ENCODE data around the gene RNF135.

The RNF135 gene

DNA sequence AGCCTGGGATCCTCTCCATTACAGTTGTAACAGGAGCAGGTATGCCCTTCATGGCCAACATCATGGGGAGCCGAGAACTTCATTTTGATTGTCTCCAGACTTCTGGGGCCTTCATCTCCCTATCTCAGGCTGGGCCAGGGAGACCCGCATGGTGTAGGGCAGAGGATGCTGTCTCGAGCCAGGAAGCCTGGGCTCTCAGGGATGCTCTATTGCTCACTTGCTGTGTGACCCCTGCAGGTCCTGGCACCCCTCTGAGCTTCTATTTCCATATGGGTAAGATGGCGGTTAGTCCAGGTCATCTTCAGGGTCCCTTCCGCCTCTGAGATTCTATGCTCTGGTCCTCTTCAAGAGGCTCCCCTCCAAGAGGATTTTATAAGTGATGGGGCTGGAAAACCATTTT is 20.6 kb upstream of the RNF135 start:
- TF ChIP-seq GATA2 (IDR thresholded peaks at IDR 0.05; ENCODE audit: low read depth, low read length) (no peak), GATA3 (IDR thresholded peaks at IDR 0.05; ENCODE audit: low read depth, low read length) (no peak)

DNA sequence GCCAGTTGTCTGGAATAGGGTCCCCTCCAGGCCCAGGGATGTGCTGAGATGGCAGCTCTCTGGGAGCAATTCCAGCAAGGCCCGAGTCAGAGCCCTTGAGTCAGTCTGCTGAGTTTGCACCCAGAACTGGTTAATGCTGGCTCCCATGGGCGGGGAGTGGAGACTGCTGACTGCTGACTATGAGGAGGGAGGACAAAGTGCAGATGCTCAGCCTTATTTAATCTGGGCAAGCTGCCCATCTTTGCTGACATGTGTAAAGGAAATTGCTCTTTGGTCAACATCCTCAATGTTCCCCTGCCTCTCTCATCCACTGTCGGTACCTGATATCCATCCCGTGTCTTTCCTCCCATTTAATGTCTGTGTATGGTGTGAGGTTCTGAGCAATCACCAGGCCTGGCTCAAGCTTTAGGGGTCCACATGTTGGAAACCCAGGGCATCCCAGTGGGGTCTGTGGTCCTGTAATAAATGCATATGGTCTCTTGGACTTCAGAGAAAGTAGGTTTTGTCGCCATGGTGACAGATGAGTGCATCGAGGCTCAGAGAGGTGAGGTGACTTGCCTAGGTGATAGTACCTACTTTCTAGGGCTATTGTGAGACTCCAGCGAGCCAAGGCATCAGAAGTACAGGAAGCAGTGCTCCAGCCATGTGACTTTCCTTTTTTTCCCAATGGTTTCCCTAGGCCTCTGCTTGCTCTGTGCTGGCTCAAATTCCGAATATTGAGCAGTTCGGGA is 20.0 kb upstream of the RNF135 start:
- TF ChIP-seq GATA3 (IDR thresholded peaks at IDR 0.05; ENCODE audit: low read depth, low read length) (no peak), GATA2 (IDR thresholded peaks at IDR 0.05; ENCODE audit: low read depth, low read length) (peak; percentile 59)

DNA sequence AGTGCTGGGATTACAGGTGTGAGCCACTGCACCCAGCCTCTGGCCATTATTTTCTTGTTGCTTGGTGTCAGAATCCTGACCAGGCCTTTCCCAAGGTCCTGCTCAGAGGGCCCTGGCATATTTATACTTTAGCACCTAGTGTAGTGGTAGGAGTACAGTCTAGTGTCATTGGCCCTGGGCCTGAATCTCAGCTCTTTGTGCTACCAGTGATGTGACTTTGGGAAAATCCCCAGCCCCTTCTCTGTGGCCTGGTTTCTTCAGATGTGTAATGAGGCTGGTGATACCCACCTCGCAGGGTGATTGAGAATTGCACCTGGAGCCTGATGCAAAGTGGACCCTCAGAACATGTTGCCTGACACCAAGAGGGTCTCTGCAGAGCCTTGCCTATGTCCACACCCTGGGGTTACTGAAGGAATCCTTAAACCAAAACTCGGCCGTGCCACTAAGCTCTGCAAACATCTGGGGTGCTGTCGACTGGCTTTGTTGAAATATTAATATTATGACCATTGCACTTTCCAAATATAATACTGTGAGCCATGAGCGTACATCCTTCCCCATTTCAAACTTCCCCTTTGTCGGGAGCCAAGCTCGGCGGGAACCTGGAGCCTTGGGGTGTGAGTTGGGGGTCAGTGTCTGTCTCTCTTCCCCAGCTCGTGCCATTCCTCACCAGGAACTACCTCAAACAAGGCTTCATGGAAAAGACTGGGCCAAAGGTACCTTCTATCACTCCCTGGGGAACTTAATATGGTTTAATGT is 18.0 kb upstream of the RNF135 start:
- TF ChIP-seq GATA3 (IDR thresholded peaks at IDR 0.05; ENCODE audit: low read depth, low read length) = no peak
- TF ChIP-seq GATA2 (IDR thresholded peaks at IDR 0.05; ENCODE audit: low read depth, low read length) = no peak

DNA sequence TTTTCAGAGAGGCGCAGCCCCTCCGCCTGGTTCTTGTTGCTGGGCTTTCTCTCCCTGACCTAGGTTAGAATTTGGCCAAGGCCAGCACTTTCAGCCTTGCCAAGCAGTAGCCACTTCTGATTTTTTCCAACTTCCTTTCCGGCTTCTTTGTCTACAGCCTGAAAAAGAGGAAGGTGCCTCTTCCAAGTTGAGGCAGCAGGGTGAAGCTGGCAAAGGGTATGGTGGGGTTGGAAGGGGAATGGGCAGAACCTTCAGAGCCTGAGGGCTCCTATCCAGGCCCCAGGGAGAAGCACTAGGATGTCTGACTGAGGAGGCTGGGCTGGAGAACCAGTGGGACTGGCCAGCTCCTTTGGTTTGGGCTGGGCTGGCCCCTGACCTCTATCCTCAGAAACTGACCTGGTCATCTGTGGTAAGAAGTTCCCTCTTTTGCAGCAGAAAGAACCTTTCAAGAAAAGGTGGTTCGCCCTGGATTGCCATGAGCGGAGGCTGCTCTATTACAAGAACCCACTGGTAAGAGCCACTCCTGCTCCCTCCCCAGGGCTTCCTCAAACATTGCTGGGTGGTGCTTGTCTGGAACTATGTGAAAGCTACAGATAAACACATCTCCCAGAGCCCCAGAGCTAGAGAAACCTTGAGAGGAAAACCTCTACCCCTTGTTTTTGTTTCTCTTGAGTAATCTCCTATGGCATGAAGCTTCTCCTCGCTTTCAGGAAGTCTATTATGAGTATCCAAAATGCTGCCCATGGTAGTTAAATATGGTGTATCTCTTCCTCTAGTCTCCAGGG is 16.6 kb upstream of the RNF135 start:
- TF ChIP-seq GATA3 (IDR thresholded peaks at IDR 0.05; ENCODE audit: low read depth, low read length) = no peak
- TF ChIP-seq GATA2 (IDR thresholded peaks at IDR 0.05; ENCODE audit: low read depth, low read length) = no peak

DNA sequence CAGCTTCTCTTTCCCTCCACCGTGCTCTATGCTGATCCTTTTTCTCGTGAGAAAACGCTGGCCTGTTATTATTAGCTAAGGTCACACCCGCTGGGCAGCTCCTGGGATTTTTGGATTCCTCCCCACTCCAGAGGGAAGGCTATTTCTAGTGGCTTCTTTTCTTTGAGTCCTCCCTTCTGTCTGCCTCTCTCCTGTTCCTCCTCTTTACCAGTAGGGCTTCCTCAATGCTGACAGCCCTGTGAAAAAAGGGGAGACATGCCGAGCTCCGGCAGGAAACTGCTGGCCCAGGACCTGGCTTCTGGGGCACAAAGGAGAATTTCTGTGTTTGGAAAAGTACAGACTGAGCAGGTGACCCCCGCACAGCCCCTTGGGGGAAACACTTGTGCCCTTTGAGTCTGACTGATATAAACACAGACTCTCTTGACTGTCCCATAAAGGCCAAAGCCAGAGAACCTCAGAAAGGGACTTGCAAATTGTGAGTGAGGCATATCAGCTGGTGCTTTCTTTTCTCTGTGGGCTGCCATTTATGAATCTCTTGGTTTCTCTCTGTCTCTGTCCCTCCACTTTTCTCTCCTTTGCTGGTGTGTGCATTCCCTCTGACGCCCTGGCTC is 14.0 kb upstream of the RNF135 start:
- TF ChIP-seq GATA3 (IDR thresholded peaks at IDR 0.05; ENCODE audit: low read depth, low read length) = no peak
- no peak for TF ChIP-seq GATA2 (IDR thresholded peaks at IDR 0.05; ENCODE audit: low read depth, low read length)

DNA sequence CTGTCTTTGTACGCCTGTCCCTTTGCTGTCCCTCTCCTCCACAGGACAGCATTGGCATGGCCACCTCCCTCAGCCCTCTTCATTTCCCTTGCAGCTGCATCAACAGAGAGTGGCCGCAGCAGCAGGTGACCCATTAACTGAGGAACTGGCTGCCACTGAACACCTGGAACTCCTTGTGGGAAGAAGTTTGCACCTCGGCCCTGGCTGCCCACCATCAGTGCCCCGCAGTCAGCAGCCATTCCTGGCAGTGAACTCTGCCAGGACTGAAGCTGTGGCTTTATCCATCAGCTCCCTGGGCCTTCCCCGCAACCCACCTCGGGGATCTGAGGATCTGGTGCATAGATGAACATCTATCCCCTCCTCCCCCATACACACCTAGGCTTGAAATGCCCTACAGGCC is 13.1 kb upstream of the RNF135 start:
- TF ChIP-seq GATA2 (IDR thresholded peaks at IDR 0.05; ENCODE audit: low read depth, low read length) (no peak), GATA3 (IDR thresholded peaks at IDR 0.05; ENCODE audit: low read depth, low read length) (no peak)

DNA sequence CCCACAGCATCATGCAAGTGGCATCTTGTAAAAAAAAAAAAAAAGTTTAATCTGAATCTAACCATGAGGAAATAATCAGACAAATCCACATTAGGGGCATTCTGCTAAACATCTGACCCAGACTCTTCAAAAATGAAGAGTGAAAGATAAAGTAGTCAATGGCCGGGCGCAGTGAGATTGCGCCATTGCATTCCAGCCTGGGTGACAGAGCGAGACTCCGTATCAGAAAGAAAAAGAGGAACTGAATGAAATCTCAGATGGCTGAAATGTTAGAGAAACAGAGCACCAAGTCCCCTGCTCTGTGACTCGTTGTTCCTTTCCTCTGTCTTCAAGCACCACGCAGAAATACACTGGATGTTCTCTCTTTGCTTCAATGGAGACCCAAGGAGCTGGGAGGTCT is 12.7 kb upstream of the RNF135 start:
- TF ChIP-seq GATA3 (IDR thresholded peaks at IDR 0.05; ENCODE audit: low read depth, low read length) (no peak), GATA2 (IDR thresholded peaks at IDR 0.05; ENCODE audit: low read depth, low read length) (no peak)

DNA sequence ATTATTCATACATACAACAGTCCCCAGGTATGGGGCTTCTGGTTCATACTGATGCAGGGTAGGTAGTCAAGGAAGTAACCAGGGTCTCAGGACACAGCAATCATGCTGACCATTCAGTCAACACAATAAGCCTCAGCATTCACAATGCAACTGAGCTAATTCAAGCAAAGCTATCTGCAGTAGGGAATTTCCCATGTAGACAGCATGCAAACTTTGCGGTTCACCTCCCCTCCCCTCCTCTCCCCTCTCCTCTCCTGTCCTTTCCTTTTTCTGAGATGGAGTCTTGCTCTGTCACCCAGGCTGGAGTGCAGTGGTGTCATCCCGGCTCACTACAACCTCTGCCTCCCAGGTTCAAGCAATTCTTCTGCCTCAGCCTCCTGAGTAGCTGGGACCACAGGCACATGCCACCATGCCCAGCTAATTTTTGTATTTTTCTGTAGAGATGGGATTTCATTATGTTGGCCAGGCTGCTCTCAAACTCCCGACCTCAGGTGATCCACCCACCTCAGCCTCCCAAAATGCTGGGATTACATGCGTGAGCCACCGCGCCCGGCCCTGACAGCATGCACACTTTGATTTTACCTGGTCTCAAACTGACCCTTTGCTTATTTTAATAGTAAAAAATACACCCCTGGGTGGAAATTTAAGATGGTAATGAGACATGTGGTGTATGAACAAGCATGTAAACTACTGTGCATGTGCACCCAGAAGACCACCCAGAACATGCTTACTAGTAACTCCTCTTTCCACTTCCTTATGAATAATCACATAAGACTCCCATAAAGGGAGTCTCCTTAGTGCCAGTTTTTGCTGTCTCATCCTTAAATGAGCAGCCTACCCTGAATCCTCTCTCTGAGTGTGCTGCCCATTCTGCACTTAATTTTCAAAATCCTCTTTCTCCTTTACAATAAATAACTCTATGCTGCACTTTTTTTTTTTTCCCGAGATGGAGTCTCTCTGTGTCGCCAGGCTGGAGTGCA is 9.3 kb upstream of the RNF135 start:
- TF ChIP-seq GATA3 (IDR thresholded peaks at IDR 0.05; ENCODE audit: low read depth, low read length) = no peak
- TF ChIP-seq GATA2 (IDR thresholded peaks at IDR 0.05; ENCODE audit: low read depth, low read length) = no peak

DNA sequence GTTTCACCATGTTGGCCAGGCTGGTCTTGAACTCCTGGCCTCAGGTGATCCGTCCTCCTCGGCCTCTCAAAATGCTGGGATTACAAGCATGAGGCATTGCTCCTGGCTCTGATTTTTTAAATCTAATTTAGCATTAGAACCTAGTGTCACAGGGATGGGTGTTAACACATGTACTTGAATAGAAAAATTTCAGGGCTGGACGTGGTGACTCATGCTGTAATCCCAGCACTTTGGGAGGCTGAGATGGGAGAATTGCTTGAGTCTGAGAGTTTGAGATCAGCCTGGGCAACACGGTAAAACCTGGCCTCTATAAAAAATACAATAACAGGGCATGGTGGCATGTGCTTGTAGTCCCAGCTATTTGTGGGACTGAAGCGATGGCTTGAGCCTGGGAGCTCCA is 6.0 kb upstream of the RNF135 start:
- no peak for TF ChIP-seq GATA2 (IDR thresholded peaks at IDR 0.05; ENCODE audit: low read depth, low read length)
- no peak for TF ChIP-seq GATA3 (IDR thresholded peaks at IDR 0.05; ENCODE audit: low read depth, low read length)

DNA sequence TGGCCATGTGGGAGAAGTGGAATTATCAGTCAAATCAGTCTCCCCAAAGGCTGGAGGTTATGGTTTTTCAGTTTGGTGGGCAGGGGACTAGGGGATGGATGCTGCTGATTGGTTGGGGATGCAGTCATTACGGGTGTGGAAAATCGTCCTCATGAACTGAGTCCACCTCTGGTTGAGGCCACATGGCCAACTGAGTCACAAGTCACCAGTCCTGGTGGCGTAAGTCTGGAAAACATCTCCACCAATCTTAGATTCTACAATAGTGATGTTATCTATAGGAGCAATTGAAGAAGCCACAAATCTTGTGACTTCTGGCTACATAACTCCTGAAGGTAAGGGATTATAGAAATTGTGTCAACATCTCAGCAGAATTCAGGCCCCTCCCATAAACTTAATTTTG is 5.2 kb upstream of the RNF135 start:
- TF ChIP-seq GATA2 (IDR thresholded peaks at IDR 0.05; ENCODE audit: low read depth, low read length) = no peak
- no peak for TF ChIP-seq GATA3 (IDR thresholded peaks at IDR 0.05; ENCODE audit: low read depth, low read length)

DNA sequence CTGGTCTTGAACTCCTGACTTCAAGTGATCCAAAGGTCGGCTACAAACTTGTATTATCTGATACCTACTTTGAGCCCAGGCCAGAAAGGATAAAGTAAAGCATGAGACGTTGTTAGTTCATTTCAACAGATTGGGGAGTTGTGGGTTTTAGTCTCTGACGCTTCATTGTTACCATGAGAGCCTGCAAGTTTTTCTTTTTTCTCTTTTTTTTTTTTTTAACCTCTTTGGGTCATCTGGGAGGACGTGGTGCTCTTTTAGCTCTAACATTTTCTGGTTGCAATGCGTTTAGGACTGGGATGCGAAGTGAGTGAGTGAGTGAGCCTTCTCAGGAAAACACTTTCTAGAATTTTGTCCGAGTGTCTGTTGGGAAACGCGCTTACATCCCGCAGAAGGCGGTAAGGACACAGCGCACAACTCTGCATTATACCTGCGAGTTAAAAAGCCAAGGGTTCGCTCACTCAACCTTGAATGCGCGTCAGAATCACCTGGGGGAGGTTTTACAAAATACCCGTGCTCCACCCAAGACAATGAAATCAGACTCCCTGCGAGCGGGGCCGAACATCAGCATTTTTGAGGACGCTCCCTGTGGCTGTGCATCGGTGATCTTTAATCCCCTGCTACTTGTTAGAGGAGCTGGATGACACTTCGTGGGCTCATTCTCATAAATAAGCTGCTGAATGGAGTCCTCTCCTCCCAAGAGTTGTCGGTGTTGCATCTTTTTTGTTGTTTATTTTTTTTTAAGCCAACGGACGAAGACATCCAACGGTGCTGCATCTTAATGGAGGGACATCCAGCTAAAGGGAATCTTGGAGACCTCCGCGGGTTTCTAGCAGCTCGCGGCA is 629 bp upstream of the RNF135 start:
- no peak for TF ChIP-seq GATA3 (IDR thresholded peaks at IDR 0.05; ENCODE audit: low read depth, low read length)
- TF ChIP-seq GATA2 (IDR thresholded peaks at IDR 0.05; ENCODE audit: low read depth, low read length) = no peak

Measured in SH-SY5Y (cell line).